ENCODE data around the gene DISC1.
A peak's percentile ranks its signal among the peaks of the same experiment; 100 is the strongest.
"Not testable (repeated sequence)": the region's sequence is repeated elsewhere in the genome, so short reads cannot be mapped to it uniquely, and the experiment has no call there.

The DISC1 gene

DNA sequence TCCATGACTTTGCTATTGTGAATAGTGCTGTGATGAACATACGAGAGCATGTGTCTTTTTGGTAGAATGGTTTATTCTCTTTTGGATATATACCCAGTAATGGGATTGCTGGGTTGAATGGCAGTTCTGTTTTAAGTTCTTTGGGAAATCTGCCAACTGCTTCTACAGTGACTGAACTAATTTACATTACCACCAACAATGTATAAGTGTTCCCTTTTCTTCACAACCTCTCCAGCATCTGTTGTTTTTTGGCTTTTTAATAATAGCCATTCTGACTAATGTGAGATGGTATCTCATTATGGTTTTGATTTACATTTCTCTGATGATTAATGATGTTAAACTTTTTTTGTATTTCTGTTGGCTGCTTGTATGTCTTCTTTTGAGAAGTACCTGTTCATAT is 335.2 kb downstream of the DISC1 start:
- peak; percentile 38 for DNase-seq (ENCODE audit: low spot score)

- DNase-seq (ENCODE audit: low spot score) = no peak
Measured at GRCh38 chr1:231962636-231963035, 336.0 kb downstream of the DISC1 start.

GRCh38 chr1:231964241-231964640 is 337.7 kb downstream of the DISC1 start:
- no peak for DNase-seq (ENCODE audit: low spot score)

- DNase-seq (ENCODE audit: low spot score) = no peak
Measured at GRCh38 chr1:231964961-231965360, 338.4 kb downstream of the DISC1 start.

DNA sequence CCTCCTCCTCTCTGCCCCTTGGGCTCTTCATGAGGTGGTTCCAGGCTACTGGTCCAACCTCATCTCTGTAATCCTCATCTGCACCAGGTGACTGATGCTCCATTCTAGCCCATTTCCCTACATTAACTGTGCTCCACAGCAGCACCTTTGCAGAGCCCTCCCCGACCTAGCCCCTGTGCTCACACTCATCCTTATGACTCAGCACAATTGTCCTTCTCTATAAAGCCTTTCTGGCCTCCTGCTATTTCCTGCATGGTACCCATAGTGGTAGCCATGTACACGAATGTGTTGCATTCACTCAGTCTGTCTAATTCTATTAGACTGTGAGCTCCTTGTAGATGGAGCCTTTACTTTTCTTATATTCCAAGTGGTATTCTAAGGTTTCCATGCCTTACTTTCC is 339.0 kb downstream of the DISC1 start:
- DNase-seq (ENCODE audit: low spot score) = no peak

DNA sequence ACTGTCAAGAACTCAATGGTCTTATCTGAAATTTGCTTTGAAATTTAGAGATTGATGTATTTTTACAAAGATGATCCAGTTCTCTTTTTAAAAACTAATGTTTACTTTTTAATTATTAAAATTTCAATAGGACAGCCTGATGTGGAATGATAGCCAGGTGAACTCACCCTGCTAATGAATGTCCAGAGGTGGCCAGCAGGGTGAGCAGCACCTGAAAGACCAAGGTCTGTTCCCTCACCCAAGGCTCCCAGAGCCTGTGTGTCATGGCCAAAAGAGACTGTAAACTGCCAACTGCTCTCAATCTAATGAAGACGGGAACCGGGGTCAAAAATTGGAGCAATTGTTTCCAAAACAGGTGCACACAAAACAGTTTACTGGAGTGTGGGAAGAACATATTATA is 340.4 kb downstream of the DISC1 start:
- DNase-seq (ENCODE audit: low spot score) = no peak

- DNase-seq (ENCODE audit: low spot score) = no peak
Measured at GRCh38 chr1:231969076-231969475, 342.5 kb downstream of the DISC1 start.

- not testable (repeated sequence) for DNase-seq (ENCODE audit: low spot score)
Measured at GRCh38 chr1:231969761-231970160, 343.2 kb downstream of the DISC1 start.

DNA sequence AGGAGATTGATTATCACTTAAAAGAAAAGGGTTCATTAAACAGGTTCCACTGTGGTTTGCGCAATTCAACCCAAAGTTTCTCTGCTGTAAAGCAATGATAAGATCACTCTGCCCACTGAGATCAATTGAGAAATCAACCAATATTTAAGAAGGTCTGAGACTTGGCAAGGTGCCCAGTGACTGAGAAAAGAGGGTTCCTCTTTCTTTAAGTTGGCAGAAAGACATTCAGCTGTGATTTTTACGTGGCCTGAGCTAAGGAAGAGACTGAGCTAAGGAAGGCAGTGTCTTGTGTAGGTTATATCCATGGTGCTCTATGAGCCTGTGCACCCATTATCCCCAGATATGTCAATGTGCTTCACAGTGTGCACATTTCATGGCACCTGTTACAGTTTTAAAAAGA is 344.1 kb downstream of the DISC1 start:
- peak; percentile 48 for DNase-seq (ENCODE audit: low spot score)

DNA sequence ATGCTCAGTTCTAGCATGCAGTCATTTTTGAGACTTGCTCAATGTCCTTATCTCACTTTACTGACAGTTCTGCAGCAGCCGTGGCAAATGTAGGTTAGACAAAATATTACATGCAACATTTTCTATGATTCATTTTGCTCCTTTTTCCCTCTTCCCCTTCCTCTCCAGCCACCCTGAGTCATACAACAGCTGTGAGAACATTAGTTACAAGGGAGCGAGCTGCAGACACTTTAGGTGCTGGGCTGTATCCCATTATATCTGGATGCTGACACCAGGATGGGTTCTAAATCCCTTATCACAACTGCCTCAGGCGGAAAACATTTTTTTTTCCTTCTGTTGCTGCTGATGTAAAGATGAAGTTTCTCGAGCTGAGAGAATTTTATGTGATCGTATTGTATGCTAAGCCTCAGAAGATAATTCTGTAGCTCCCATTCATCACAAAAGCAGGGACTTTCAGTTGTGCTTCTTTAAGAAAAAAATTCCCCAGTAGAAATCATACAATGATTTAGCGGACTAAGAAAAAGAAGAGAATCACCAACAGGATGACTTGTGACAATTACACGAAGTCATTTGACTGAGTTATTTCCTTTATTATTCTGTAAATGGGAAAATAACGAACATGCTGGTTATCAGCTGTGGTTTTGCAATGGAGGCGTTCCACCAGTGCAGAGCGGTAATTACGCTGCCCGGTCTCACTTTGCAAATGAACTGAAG is 345.0 kb downstream of the DISC1 start:
- no peak for DNase-seq (ENCODE audit: low spot score)

DNA sequence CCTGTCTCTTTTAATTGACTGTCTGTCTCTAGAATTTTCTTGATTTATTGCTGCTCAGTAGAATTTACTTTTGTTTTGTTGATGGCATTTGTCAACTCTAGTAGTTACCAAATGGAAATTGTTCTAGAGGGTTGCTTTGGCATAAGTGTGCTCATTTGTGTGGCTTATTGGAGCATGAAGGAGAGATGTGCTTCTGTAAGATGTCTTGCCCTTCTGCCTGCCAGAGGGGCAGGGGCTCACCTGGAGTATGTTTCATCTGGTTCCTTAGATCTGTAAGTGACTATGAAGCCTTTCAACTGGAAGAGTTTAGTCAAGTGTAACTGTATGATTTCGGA is 345.5 kb downstream of the DISC1 start:
- no peak for DNase-seq (ENCODE audit: low spot score)

- DNase-seq (ENCODE audit: low spot score) = no peak
Measured at GRCh38 chr1:231973830-231974229, 347.2 kb downstream of the DISC1 start.

GRCh38 chr1:231976231-231976630 is 349.6 kb downstream of the DISC1 start:
- no peak for DNase-seq (ENCODE audit: low spot score)

DNA sequence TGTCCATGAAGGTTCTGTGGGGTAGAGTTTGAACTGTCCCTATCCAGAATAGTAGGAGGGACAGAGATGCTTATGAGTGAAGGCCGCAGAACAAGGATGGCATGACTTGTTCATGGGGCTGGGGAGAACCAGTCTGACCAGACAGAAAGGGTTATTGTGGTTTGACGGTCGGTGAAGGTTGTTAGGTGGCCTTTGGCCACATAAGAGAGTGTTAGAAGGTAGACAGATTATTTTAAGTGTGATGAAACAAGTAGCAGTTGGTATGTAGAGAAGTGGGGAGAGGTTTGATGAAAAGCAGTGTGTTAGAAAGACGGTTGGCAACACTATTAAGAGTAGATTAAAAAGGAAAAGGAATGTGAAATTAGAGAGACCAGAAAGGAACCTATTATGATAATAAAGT is 355.1 kb downstream of the DISC1 start:
- no peak for DNase-seq (ENCODE audit: low spot score)

GRCh38 chr1:231982871-231983587 is 356.4 kb downstream of the DISC1 start:
- DNase-seq (ENCODE audit: low spot score) = no peak

DNA sequence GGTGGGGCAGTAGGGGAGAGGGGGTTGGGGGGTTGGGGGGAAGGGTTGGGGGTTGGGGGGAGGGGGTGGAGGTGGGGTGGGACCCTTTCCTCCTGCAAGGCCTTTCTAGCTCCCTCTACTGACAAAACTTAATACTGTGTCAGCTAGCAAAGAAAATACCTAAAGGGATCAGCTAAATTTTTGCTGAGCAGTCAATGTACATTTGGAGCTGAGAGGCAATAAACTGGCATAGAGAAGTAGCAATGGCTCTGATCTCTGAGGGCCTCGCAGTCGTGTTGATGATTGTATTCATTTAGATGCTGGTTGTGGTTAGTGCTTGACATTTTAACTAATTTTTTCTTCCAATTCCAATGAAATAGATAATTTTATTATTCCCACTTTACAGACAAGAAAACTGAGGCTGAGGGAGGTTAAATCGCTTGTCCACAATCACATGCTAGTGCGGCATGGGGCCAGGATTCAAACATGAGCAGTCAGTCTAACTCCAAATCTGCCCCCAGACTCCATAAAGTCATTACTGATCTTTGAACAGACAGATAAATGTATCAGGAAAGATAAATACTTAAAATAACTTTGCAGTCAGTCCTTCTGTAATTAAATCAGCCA is 357.1 kb downstream of the DISC1 start:
- DNase-seq (ENCODE audit: low spot score) = no peak

DNA sequence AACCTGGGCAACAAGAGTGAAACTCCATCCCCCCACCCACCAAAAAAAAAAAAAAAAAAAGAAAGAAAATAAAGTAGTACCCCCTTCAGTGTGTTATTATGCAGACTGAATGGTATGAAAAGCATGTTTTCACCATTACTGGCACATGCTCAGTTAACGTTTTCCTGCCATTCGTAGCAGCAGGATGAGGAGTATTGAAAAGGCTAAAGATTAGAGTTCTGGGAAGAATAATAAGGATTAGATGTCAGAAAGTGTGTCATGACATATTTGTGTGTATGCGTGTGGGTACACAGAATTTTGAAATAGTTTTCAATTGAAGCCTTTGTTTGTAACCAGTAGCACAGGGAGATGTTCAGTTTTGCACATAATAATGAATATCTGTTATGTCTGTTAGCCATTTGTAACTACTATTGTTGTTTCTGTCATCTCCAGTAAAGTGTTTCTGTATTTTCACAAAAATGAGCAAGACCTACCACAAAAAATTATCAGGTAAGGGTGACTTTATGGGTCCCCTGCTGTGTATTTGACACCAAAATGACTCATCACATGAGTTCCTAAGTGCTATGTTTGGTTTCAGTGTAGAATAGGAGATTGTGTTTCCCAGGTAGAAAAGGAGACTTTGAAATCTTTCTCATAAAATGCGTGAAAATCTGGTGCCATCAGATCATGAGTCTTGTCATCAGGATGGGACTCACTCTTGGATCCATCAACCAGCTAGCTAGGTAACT is 358.9 kb downstream of the DISC1 start:
- DNase-seq (ENCODE audit: low spot score) = no peak

GRCh38 chr1:231986631-231987336 is 360.2 kb downstream of the DISC1 start:
- DNase-seq (ENCODE audit: low spot score) = no peak

DNA sequence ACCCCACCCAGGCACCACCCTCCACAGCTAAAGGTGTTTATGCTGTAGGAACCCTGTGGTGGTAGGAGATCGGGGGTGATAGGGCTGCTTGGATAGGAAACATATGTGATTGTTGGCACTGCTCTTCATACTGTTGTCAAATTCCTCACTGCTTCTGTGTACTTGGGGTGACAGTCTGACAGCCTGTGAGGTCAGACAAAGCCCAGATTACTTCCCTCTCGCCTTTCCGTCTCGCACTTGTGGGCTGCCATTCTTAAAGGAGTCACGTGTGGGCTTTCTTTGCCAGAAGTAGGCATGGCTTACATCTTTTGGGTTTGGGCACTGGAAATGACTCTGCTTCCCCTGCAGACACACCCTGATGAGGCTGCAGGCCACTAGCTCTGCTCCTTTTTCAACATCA is 363.8 kb downstream of the DISC1 start:
- no peak for DNase-seq (ENCODE audit: low spot score)

DNA sequence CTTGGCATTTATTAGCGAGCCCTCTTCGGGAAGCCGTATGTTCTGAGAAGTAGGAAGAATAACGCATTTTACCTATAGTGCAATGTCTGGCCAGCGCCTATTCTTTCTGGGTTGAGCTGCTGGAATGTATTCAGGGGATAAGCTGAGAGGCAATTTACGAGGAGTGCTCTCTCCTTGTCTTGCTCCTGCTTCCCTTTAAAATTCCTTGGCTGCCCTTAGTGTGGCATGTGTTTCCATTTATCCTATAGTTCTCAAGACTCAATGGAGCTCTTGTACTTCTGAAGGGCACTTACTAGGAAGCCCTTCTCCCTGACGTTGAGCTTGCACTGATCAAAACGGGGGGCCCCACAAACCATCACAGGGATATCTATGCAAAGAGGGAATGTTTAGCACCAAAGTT is 364.6 kb downstream of the DISC1 start:
- no peak for DNase-seq (ENCODE audit: low spot score)

- DNase-seq (ENCODE audit: low spot score) = no peak
Measured at GRCh38 chr1:231993968-231994455, 367.4 kb downstream of the DISC1 start.

DNA sequence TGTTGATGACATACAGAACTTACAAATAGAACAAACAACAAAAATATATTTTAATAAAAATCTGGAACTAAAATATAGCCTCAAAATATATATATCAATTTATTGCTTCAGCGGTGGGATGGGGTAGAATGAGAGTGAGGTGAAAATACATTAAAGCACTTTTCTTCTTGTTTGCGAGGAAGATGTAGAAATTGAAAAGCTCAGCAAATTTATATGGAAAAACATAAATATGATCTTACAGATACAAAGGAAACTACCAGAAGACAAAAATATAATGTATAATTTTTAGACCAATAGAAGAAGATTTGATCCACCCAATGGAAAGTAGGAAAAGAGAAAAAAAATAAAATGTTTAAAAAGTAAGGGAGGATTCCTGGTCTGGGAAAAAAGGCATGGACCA is 372.2 kb downstream of the DISC1 start:
- DNase-seq (ENCODE audit: low spot score) = no peak

Data from pons (tissue), 1 donor.